Bone marrow (tissue), 2 donors: ENCODE measurements around the gene HMGCS2.

ENCODE experiments used
- DNase-seq, 2 donors: peaks; one replicate each; lab custom pipeline; 2025; lab: John Stamatoyannopoulos, UW

The HMGCS2 gene

DNA sequence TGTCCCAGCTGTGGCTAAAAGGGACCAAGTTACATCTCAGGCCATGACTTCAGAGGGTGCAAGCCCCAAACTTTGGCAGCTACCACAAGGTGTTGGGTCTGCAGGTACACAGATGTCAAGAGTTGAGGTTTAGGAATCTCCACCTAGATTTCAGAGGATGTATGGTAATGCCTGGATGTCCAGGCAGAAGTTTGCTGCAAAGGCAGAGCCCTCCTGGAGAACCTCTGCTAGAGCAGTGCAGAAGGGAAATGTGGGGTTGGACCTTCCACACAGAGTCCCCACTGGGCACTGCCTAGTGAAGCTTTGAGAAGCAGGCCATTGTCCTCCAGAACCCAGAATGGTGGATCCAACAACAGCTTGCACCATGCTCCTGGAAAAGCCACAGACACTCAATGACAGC, 67.0 kb downstream of the HMGCS2 start:
- DNase-seq: no peak

DNA sequence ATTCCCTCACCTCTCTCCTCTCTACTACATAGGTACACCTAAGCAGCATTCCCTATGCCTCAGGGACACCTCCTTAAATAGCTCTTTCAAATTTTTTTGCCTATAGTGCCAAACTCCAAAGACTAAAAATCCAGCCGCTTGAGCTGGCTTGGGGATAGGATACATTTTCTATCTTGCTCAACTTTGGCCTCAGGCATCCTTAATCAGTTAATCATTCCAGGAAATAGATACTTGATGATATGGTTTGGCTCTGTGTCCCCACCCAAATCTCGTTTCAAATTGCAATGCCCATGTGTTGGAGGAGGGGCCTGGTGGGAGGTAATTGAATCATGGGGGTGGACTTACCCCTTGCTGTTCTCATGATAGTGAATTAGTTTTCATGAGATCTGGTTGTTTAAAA, 68.4 kb downstream of the HMGCS2 start:
- DNase-seq: no peak
